Measurements from ENCODE around the gene CTTN. TPM values are rescaled to one million over a fixed set of nuclear protein-coding genes. Genes with fewer than 3 reads are reported as not detected.

CTTN gene
- total and polyA plus RNA-seq, 8 donors = 69.8 to 390 (median 289) TPM

- Histone ChIP-seq H3K4me3 (no peak overlapping the region), H3K9me3 (no peaks in the 10 kb centered on the region), H3K27me3 (no peaks in the 10 kb centered on the region), H3K4me1 (no peaks in the 10 kb centered on the region), H3K27ac (no peak overlapping the region), H3K36me3 (peaks cover 48 to 77% (median 74%) of the 10 kb centered on the region in 4 donors)
- WGBS, 5 donors = 93 to 96% (median 93%) methylated on average over 15 of the region's 15 CpGs
- intact Hi-C loops (cut with DNase I; ENCODE audit: low total_unique reads) = no loop called here
- TF ChIP-seq EP300 (IDR thresholded peaks at IDR 0.05) = no peak
- TF ChIP-seq POLR2AphosphoS5 (IDR thresholded peaks at IDR 0.05) = no peak
- no peak for TF ChIP-seq CTCF (IDR thresholded peaks at IDR 0.05)
- TF ChIP-seq POLR2A (IDR thresholded peaks at IDR 0.05) = no peak
- no peak for DNase-seq
Observed at GRCh38 chr11:70436501-70436860, 38.2 kb downstream of the CTTN start.

GRCh38 chr11:70437111-70437784 is 38.9 kb downstream of the CTTN start:
- TF ChIP-seq POLR2AphosphoS5 (IDR thresholded peaks at IDR 0.05) = no peak
- no peak for TF ChIP-seq EP300 (IDR thresholded peaks at IDR 0.05)
- TF ChIP-seq CTCF (IDR thresholded peaks at IDR 0.05) = no peak
- TF ChIP-seq POLR2A (IDR thresholded peaks at IDR 0.05) = no peak

GRCh38 chr11:70440206-70440605 is 41.9 kb downstream of the CTTN start:
- H3K27me3 ChIP-seq = no peaks in the 10 kb centered on the region
- peaks cover 14 to 40% (median 36%) of the 10 kb centered on the region in 4 donors for H3K36me3 ChIP-seq
- TF ChIP-seq EP300 (IDR thresholded peaks at IDR 0.05) = no peak
- no peak for TF ChIP-seq CTCF (IDR thresholded peaks at IDR 0.05)
- TF ChIP-seq POLR2A (IDR thresholded peaks at IDR 0.05) = no peak
- no peak for TF ChIP-seq POLR2AphosphoS5 (IDR thresholded peaks at IDR 0.05)
- WGBS, 5 donors = 76 to 80% (median 77%) methylated on average over 6 of the region's 6 CpGs
- DNase-seq = no peak
- H3K4me1 ChIP-seq = no peaks in the 10 kb centered on the region
- intact Hi-C loops (cut with DNase I; ENCODE audit: low total_unique reads) = no loop called here
- H3K4me3 ChIP-seq = no peak overlapping the region
- no peak overlapping the region for H3K27ac ChIP-seq
- no peaks in the 10 kb centered on the region for H3K9me3 ChIP-seq

More at GRCh38 chr11:70437111-70437784, 38.9 kb downstream of the CTTN start:
- no peak overlapping the region for H3K27ac ChIP-seq
- no peak overlapping the region for H3K4me3 ChIP-seq
- no peaks in the 10 kb centered on the region for H3K27me3 ChIP-seq
- H3K36me3 ChIP-seq = peaks cover 41 to 70% (median 66%) of the 10 kb centered on the region in 4 donors
- no peak for DNase-seq
- intact Hi-C loops (cut with DNase I; ENCODE audit: low total_unique reads) = no loop called here
- no peaks in the 10 kb centered on the region for H3K9me3 ChIP-seq
- H3K4me1 ChIP-seq = no peaks in the 10 kb centered on the region
- 87 to 94% (median 91%) methylated on average over 16 to 18 of the region's 18 CpGs for WGBS, 5 donors

GRCh38 chr11:70443773-70444030 is 45.4 kb downstream of the CTTN start:
- DNase-seq = no peak
- no peaks in the 10 kb centered on the region for H3K4me1 ChIP-seq
- H3K27ac ChIP-seq = no peak overlapping the region
- TF ChIP-seq EP300 (IDR thresholded peaks at IDR 0.05) = no peak
- TF ChIP-seq POLR2A (IDR thresholded peaks at IDR 0.05) = no peak
- no peak for TF ChIP-seq POLR2AphosphoS5 (IDR thresholded peaks at IDR 0.05)
- TF ChIP-seq CTCF (IDR thresholded peaks at IDR 0.05) = no peak
- 65 to 70% (median 70%) methylated on average over 11 of the region's 11 CpGs for WGBS, 5 donors
- peaks cover 0 to 16% (median 8%) of the 10 kb centered on the region in 4 donors for H3K9me3 ChIP-seq
- H3K4me3 ChIP-seq = no peak overlapping the region
- intact Hi-C loops (cut with DNase I; ENCODE audit: low total_unique reads) = no loop called here
- H3K36me3 ChIP-seq = peaks cover 0 to 5% (median 1%) of the 10 kb centered on the region in 4 donors
- H3K27me3 ChIP-seq = no peaks in the 10 kb centered on the region
